A549 (cell line): Measurements from ENCODE around the gene DNMT1. TPM values are rescaled to one million over a fixed set of nuclear protein-coding genes. Genes with fewer than 3 reads are reported as not detected.

Source experiments
- ATAC-seq, 2 experiments: fragments of 200-7000 bp in 1 of 2; fragments of >200 bp in 1 of 2; cut with Nextera tagmentation in 1 of 2; cut with Tn5 transposase in 1 of 2; 3 replicates each; pipeline versions ENCODE4 v1.8.0 to v1.9.1; 2018 to 2020; ENCODE audit warnings: mild to moderate bottlenecking in 1 of 2, moderate library complexity in 1 of 2
- CTCF ChIA-PET: fragments of 300-600 bp; sonication (Branson Sonifier 250); formaldehyde crosslinking; extraction: SDS; loops from one replicate; lab custom pipeline; 2021; ENCODE audit warnings: antibody characterized with exemption, inconsistent platforms; lab: Yijun Ruan, JAX
- POLR2A ChIA-PET: fragments of 350-600 bp; formaldehyde crosslinking; extraction: SDS; loops from one replicate; lab custom pipeline; 2021; ENCODE audit warnings: antibody characterized with exemption, inconsistent platforms; lab: Yijun Ruan, JAX
- DNase-seq, 2 experiments: peaks; one replicate each; pipeline versions ENCODE4 v3.0.0 to v3.0.0-alpha.2; 2011 to 2016; ENCODE audit warnings: low read depth in 1 of 2, low spot score in 1 of 2
- FAIRE-seq: peaks from 2 replicates; lab custom pipeline; 2011; peaks lifted over from hg19 to GRCh38; lab: Jason Lieb, UNC
- H3K27ac ChIP-seq, 2 experiments: fragments of >200 bp; sonication (Bioruptor Twin); formaldehyde crosslinking; 3 replicates each; pipeline ENCODE4 v1.5.1; 2016 to 2017
- H3K4me1 ChIP-seq: fragments of >200 bp; sonication (Bioruptor Twin); formaldehyde crosslinking; 3 replicates; pipeline ENCODE4 v1.6.1; 2016
- H3K4me2 ChIP-seq: fragments of >200 bp; sonication (Bioruptor Twin); formaldehyde crosslinking; 3 replicates; pipeline ENCODE4 v1.6.1; 2016
- H3K4me3 ChIP-seq: fragments of >200 bp; sonication (Bioruptor Twin); formaldehyde crosslinking; 3 replicates; pipeline ENCODE4 v1.5.1; 2016
- H3K9me3 ChIP-seq: fragments of >200 bp; sonication (Bioruptor Twin); formaldehyde crosslinking; 3 replicates; pipeline ENCODE4 v1.6.1; 2016
- BHLHE40 ChIP-seq: IDR thresholded peaks from 2 replicates; pipeline ENCODE4 v1.6.1; 2012; ENCODE audit warnings: low read depth, low read length, inconsistent platforms
- EHMT2 ChIP-seq: fragments of 200-600 bp; sonication (generic); IDR thresholded peaks from 2 replicates; pipeline ENCODE4 v1.6.1; 2016; ENCODE audit warnings: antibody characterized with exemption, low read depth, mild to moderate bottlenecking, moderate library complexity
- GATA3 ChIP-seq: IDR thresholded peaks from 2 replicates; pipeline ENCODE4 v1.6.1; 2012; ENCODE audit warnings: borderline replicate concordance
- HDAC2 ChIP-seq: fragments of 200-600 bp; sonication (generic); IDR thresholded peaks from 2 replicates; pipeline ENCODE4 v1.6.1; 2016
- HOXB13 ChIP-seq: fragments of 250-450 bp; sonication (Bioruptor Pico); IDR thresholded peaks from 2 replicates; pipeline ENCODE4 v1.5.0; 2020; ENCODE audit warnings: low read depth, mild to moderate bottlenecking, moderate library complexity
- JUNB ChIP-seq: fragments of >200 bp; sonication (Bioruptor Twin); formaldehyde crosslinking; IDR thresholded peaks from 2 replicates; pipeline ENCODE4 v1.6.1; 2016
- KDM1A ChIP-seq: fragments of 200-600 bp; sonication (generic); IDR thresholded peaks from 2 replicates; pipeline ENCODE4 v1.6.1; 2016; ENCODE audit warnings: low read depth, mild to moderate bottlenecking
- NFE2L2 ChIP-seq: fragments of 150-350 bp; conservative IDR thresholded peaks from 2 replicates; pipeline ENCODE4 v1.6.1; 2014; ENCODE audit warnings: low read length
- NR3C1 ChIP-seq: fragments of >200 bp; sonication (Bioruptor Twin); formaldehyde crosslinking; IDR thresholded peaks from 3 replicates; pipeline ENCODE4 v1.6.1; 2017
- RAD21 ChIP-seq, 2 experiments: fragments of >200 bp in 1 of 2; sonication (Bioruptor Twin) in 1 of 2; formaldehyde crosslinking in 1 of 2; IDR thresholded peaks in 1 of 2; conservative IDR thresholded peaks in 1 of 2; 2 replicates in 1 of 2; 3 replicates in 1 of 2; pipeline ENCODE4 v1.6.1; 2012 to 2018; ENCODE audit warnings: inconsistent platforms in 1 of 2
- RCOR1 ChIP-seq: fragments of 150-350 bp; IDR thresholded peaks from 2 replicates; pipeline ENCODE4 v1.6.1; 2014; ENCODE audit warnings: antibody characterized with exemption, low read length, low read depth
- REST ChIP-seq: fragments of 200-600 bp; sonication (generic); IDR thresholded peaks from 2 replicates; pipeline ENCODE4 v1.6.1; 2016; ENCODE audit warnings: antibody characterized with exemption, mild to moderate bottlenecking, moderate library complexity
- RFX5 ChIP-seq: fragments of 450-650 bp; IDR thresholded peaks from 2 replicates; pipeline ENCODE4 v1.7.1; 2014; ENCODE audit warnings: antibody characterized with exemption, mild to moderate bottlenecking, moderate library complexity
- SREBF2 ChIP-seq: fragments of 450-650 bp; IDR thresholded peaks from 2 replicates; pipeline ENCODE4 v1.6.1; 2014; ENCODE audit warnings: mild to moderate bottlenecking, moderate library complexity
- TFCP2L1 ChIP-seq: fragments of 250-450 bp; sonication (Bioruptor Pico); IDR thresholded peaks from 2 replicates; pipeline ENCODE4 v1.5.0; 2021; ENCODE audit warnings: mild to moderate bottlenecking
- ZSCAN20 ChIP-seq: fragments of 250-450 bp; sonication (Bioruptor Pico); IDR thresholded peaks from 2 replicates; pipeline ENCODE4 v1.8.0; 2022; ENCODE audit warnings: mild to moderate bottlenecking, moderate library complexity
- WGBS: methylation state at CpG from one replicate; pipeline ENCODE4 v1.1.6; 2017; ENCODE audit errors: missing lambda C conversion rate; 5-methylcytosine and 5-hydroxymethylcytosine counted together
- polyA plus RNA-seq, 4 experiments: library from polyadenylated mRNA; depleted of rRNA in 3 of 4; stranded (reverse); fragments of >200 nt; fragmentation: RNase III in 1 of 4; extraction: RNeasy Plus Mini Kit Qiagen cat#74134 plus additional on column Dnase treatment in 1 of 4; gene quantifications; 2 replicates in 3 of 4; 3 replicates in 1 of 4; pipeline ENCODE4 v1.2.3, GENCODE V29; 2011 to 2017
- TF ChIP-seq, protein P1 (sequence below): IDR thresholded peaks from 2 replicates; pipeline ENCODE4 v1.6.1; 2012

Gene DNMT1
- polyA plus RNA-seq, 2 of the 4 experiments (the other 2 are of a cell fraction), result 85.2 to 86.2 TPM

DNA sequence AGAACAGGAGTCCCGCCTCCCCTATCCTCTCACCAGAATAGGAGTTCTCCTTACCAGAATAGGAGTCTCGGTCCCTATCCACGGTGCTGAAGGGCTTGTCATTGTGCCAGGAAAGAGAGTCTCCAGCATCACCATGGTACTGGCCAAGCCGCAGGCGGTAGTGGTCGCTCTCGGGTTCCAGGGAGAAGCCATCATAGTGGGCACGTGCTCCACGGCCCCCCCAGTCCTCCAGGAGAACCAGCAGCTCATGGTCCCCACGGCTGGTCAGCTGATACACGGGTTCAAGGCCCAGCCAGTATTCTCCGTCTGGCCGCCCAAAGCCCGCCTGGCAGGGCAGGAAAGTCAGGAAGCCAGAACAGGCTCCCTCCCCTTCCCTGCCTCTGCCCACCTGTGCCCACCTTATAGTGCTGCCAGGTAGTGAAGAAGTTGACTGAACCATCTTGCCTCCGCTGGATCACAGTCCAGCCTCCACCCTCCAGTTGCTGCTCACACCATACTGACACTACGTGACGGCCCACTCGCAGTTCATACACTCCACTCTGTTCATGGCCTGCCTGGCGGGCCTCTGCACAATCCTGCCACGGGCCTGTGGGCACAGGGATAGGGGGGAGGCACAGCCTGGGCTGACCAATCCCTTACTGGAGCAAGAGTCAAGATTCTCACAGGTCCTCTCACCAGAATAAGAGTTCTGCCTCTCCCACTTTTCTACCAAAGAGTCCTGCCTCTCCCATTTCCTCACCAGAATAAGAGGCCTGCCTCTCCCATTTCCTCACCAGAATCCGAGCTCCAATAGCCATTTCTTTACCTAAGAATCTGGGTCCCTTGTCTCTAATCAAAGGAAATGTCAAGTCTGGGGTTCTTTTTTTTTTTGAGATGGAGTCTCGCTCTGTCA is 101.2 kb downstream of the DNMT1 start:
- Histone ChIP-seq H3K27ac (no peak overlapping the region), H3K9me3 (no peaks in the 10 kb centered on the region), H3K4me1 (peaks cover 4% of the 10 kb centered on the region; the same call in 1 of the 3 replicates), H3K4me3 (no peak overlapping the region), H3K4me2 (no peak overlapping the region)
- no peak for ATAC-seq
- WGBS, result 84% methylated on average over 14 of the region's 22 CpGs
- TF ChIP-seq ZSCAN20 (CRISPR knock-in tag), result no peak
- TF ChIP-seq REST, result peak; percentile 80
- no peak for TF ChIP-seq TFCP2L1 (CRISPR knock-in tag)
- no peak for DNase-seq
- POLR2A ChIA-PET, result no interaction called here
- CTCF ChIA-PET, result interaction anchor here (0.9 kb wide), 1 partner anchor 166 kb away, joined by 4 read pairs; no protein-coding TSS in a partner anchor
- FAIRE-seq, result no peak

GRCh38 chr19:10092648-10093294 is 102.0 kb downstream of the DNMT1 start:
- FAIRE-seq, result no peak
- H3K4me3 ChIP-seq, result no peak overlapping the region
- POLR2A ChIA-PET, result no interaction called here
- 89% methylated on average over 8 of the region's 9 CpGs for WGBS
- ATAC-seq, result no peak
- TF ChIP-seq EHMT2, result no peak
- TF ChIP-seq HDAC2, result no peak
- no peak for TF ChIP-seq TFCP2L1 (CRISPR knock-in tag)
- TF ChIP-seq RAD21 (conservative IDR thresholded peaks at IDR 0.05 in 1 of 2, IDR thresholded peaks at IDR 0.05 in 1 of 2), result no peak
- no peak for TF ChIP-seq NR3C1
- TF ChIP-seq ZSCAN20 (CRISPR knock-in tag), result no peak
- peak; percentile 27; the same call in 1 of the 2 replicates for TF ChIP-seq KDM1A
- TF ChIP-seq, protein P1, sequence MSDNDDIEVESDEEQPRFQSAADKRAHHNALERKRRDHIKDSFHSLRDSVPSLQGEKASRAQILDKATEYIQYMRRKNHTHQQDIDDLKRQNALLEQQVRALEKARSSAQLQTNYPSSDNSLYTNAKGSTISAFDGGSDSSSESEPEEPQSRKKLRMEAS, result no peak
- TF ChIP-seq, all 56 proteins: peak for 1
- Histone ChIP-seq H3K9me3 (no peaks in the 10 kb centered on the region), H3K4me1 (peaks cover 4% of the 10 kb centered on the region; the same call in 1 of the 3 replicates), H3K27ac (no peak overlapping the region), H3K4me2 (no peak overlapping the region)
- DNase-seq, result no peak
- CTCF ChIA-PET, result interaction anchor here (0.9 kb wide), 1 partner anchor 167 kb away, joined by 4 read pairs; no protein-coding TSS in a partner anchor

- 97% methylated on average over 10 of the region's 13 CpGs for WGBS
- FAIRE-seq, result no peak
- CTCF ChIA-PET, result no interaction called here
These were observed 102.7 kb downstream of the DNMT1 start for GRCh38 chr19:10091895-10092641.

More at GRCh38 chr19:10091895-10092641, 102.7 kb downstream of the DNMT1 start:
- POLR2A ChIA-PET, result no interaction called here
- no peak for DNase-seq
- H3K9me3 ChIP-seq, result no peaks in the 10 kb centered on the region
- H3K4me1 ChIP-seq, result peaks cover 4% of the 10 kb centered on the region; the same call in 1 of the 3 replicates
- TF ChIP-seq HOXB13 (CRISPR knock-in tag) (no peak), KDM1A (no peak), JUNB (no peak), RFX5 (no peak), BHLHE40 (no peak), NFE2L2 (no peak), SREBF2 (no peak), RAD21 (conservative IDR thresholded peaks at IDR 0.05 in 1 of 2, IDR thresholded peaks at IDR 0.05 in 1 of 2) (no peak), GATA3 (no peak), RCOR1 (no peak)
- H3K27ac ChIP-seq, result no peak overlapping the region
- H3K4me2 ChIP-seq, result no peak overlapping the region
- no peak for ATAC-seq
- no peak overlapping the region for H3K4me3 ChIP-seq
